Calu3 (cell line): ENCODE measurements around the gene NANOG. TPM values are rescaled to one million over a fixed set of nuclear protein-coding genes. Genes with fewer than 3 reads are reported as not detected.
"Not testable (repeated sequence)": the region's sequence is repeated elsewhere in the genome, so short reads cannot be mapped to it uniquely, and the experiment has no call there.

Source experiments
- BruUV-seq: library from RNA; stranded (reverse); fragments of 400-500 nt; replicated peaks from 2 replicates; lab custom pipeline; 2021; lab: Mats Ljungman, UMichigan
- CTCF ChIA-PET: fragments of 300-600 bp; sonication (Branson Sonifier 250); formaldehyde crosslinking; loops from one replicate; lab custom pipeline; 2022; ENCODE audit warnings: antibody characterized with exemption; lab: Charles Lee
- DNase-seq: peaks from one replicate; pipeline ENCODE4 v3.0.0; 2022
- H3K27ac Mint-ChIP-seq: one replicate; pipeline ENCODE4 v1.8.0; 2022; ENCODE audit warnings: mixed read lengths; ENCODE audit not compliant: unreplicated experiment
- H3K27me3 Mint-ChIP-seq: one replicate; pipeline ENCODE4 v1.8.0; 2022; ENCODE audit warnings: mixed read lengths; ENCODE audit not compliant: unreplicated experiment
- H3K36me3 Mint-ChIP-seq: one replicate; pipeline ENCODE4 v1.8.0; 2022; ENCODE audit warnings: mild to moderate bottlenecking, moderate library complexity, mixed read lengths; ENCODE audit not compliant: insufficient read depth, unreplicated experiment
- H3K4me1 Mint-ChIP-seq: one replicate; pipeline ENCODE4 v1.8.0; 2022; ENCODE audit warnings: mild to moderate bottlenecking, low read depth, mixed read lengths; ENCODE audit not compliant: unreplicated experiment
- H3K4me3 Mint-ChIP-seq: one replicate; pipeline ENCODE4 v1.8.0; 2022; ENCODE audit warnings: mild to moderate bottlenecking, low read depth, moderate library complexity, mixed read lengths; ENCODE audit not compliant: unreplicated experiment
- H3K9me3 Mint-ChIP-seq: one replicate; pipeline ENCODE4 v1.8.0; 2022; ENCODE audit warnings: low read depth, mixed read lengths; ENCODE audit not compliant: unreplicated experiment
- CTCF ChIP-seq: fragments of 200-600 bp; IDR thresholded peaks from one replicate; pipeline ENCODE4 v1.8.0; 2022; ENCODE audit warnings: antibody characterized with exemption; ENCODE audit not compliant: unreplicated experiment
- intact Hi-C: fragments of 100-400 bp; cut with micrococcal nuclease; formaldehyde crosslinking; loops from one replicate; pipeline ENCODE4 v1.10.0; 2022; ENCODE audit not compliant: unreplicated experiment
- total RNA-seq: library from RNA; stranded (reverse); gene quantifications from 2 replicates; pipeline ENCODE4 v1.2.3, GENCODE V29; 2022

NANOG gene
- total RNA-seq, 1 experiment from 2014 or later, result not detected

GRCh38 chr12:7835766-7836165 is 46.6 kb downstream of the NANOG start:
- Mint-ChIP-seq H3K27me3 (peaks cover 27% of the 10 kb centered on the region), H3K27ac (no peak overlapping the region), H3K9me3 (no peaks in the 10 kb centered on the region), H3K4me3 (no peak overlapping the region), H3K4me1 (no peaks in the 10 kb centered on the region), H3K36me3 (no peaks in the 10 kb centered on the region)
- no TSS peak for BruUV-seq
- no peak for DNase-seq
- no peak for TF ChIP-seq CTCF
- CTCF ChIA-PET, result no interaction called here
- intact Hi-C loops, result no loop called here

- no peak for TF ChIP-seq CTCF
- Mint-ChIP-seq H3K4me3 (no peak overlapping the region), H3K36me3 (no peaks in the 10 kb centered on the region), H3K4me1 (no peaks in the 10 kb centered on the region), H3K27me3 (peaks cover 27% of the 10 kb centered on the region), H3K27ac (no peak overlapping the region), H3K9me3 (no peaks in the 10 kb centered on the region)
- BruUV-seq, result no TSS peak
- no peak for DNase-seq
- intact Hi-C loops, result no loop called here
- CTCF ChIA-PET, result interaction anchor here (0.7 kb wide), 1 partner anchor 311 kb away, joined by 3 read pairs; no protein-coding TSS in a partner anchor
These were observed 48.2 kb downstream of the NANOG start for GRCh38 chr12:7837366-7837765.

GRCh38 chr12:7839226-7839625 is 50.0 kb downstream of the NANOG start:
- BruUV-seq, intact Hi-C loops, H3K4me3 Mint-ChIP-seq, H3K36me3 Mint-ChIP-seq, DNase-seq, CTCF ChIA-PET, H3K9me3 Mint-ChIP-seq, H3K27ac Mint-ChIP-seq, H3K4me1 Mint-ChIP-seq: not testable (repeated sequence)
- peaks cover 16% of the 10 kb centered on the region for H3K27me3 Mint-ChIP-seq

GRCh38 chr12:7839848-7840247 is 50.6 kb downstream of the NANOG start:
- BruUV-seq, H3K9me3 Mint-ChIP-seq, DNase-seq, CTCF ChIA-PET, intact Hi-C loops, H3K27ac Mint-ChIP-seq, H3K36me3 Mint-ChIP-seq, H3K4me3 Mint-ChIP-seq, H3K4me1 Mint-ChIP-seq: not testable (repeated sequence)
- H3K27me3 Mint-ChIP-seq, result peaks cover 11% of the 10 kb centered on the region

GRCh38 chr12:7842444-7842843 is 53.2 kb downstream of the NANOG start:
- H3K9me3 Mint-ChIP-seq, BruUV-seq, H3K4me1 Mint-ChIP-seq, H3K27me3 Mint-ChIP-seq, DNase-seq, H3K36me3 Mint-ChIP-seq, H3K27ac Mint-ChIP-seq, intact Hi-C loops, H3K4me3 Mint-ChIP-seq: not testable (repeated sequence)
- CTCF ChIA-PET, result interaction anchor here (0.6 kb wide), 1 partner anchor 120 kb away, joined by 3 read pairs; no protein-coding TSS in a partner anchor

GRCh38 chr12:7843149-7843548 is 53.9 kb downstream of the NANOG start:
- H3K4me3 Mint-ChIP-seq, H3K9me3 Mint-ChIP-seq, BruUV-seq, H3K27me3 Mint-ChIP-seq, H3K4me1 Mint-ChIP-seq, H3K36me3 Mint-ChIP-seq, intact Hi-C loops, H3K27ac Mint-ChIP-seq, CTCF ChIA-PET, DNase-seq: not testable (repeated sequence)

- H3K36me3 Mint-ChIP-seq, H3K9me3 Mint-ChIP-seq, intact Hi-C loops, H3K4me3 Mint-ChIP-seq, BruUV-seq, CTCF ChIA-PET, H3K27me3 Mint-ChIP-seq, H3K27ac Mint-ChIP-seq, H3K4me1 Mint-ChIP-seq, DNase-seq: not testable (repeated sequence)
These were observed 54.4 kb downstream of the NANOG start for GRCh38 chr12:7843583-7843982.
